ENCODE data around the gene JPT2. TPM values are rescaled to one million over a fixed set of nuclear protein-coding genes. Genes with fewer than 3 reads are reported as not detected.
"Not testable (repeated sequence)": the region's sequence is repeated elsewhere in the genome, so short reads cannot be mapped to it uniquely, and the experiment has no call there.

Gene JPT2
- polyA plus RNA-seq, 3 donors = 5.4 to 7.5 (median 5.8) TPM

DNA sequence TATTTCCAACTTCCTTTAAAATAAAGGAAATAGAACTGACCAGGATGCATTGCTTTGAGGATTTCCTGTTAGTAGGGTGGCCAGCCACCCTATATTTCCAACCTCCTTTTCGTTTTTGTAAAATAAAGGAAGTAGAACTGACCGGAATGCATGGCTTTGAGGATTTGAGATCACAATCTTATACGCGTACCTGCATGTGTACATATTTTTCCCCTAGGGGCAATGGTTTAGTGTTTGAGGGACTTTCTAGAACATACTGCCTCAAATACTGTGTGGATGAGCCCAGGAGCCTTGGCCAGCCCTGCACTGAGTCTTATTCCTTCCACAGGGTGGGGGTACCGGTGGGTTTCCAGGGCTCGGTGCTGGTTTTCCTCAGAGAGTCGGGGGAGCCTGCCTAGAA lies 53.5 kb downstream of the JPT2 start:
- Histone ChIP-seq H3K36me3 (replicated peaks in 1 of 2; ENCODE audit: control insufficient read depth in 1 of 2, insufficient read depth in 2 of 2, low read length in 2 of 2) (peaks cover 64 to 68% of the 10 kb centered on the region in 2 donors), H3K9me3 (replicated peaks in 1 of 2; ENCODE audit: control insufficient read depth in 1 of 2, insufficient read depth in 1 of 2, low read length in 2 of 2) (peaks cover 0 to 16% of the 10 kb centered on the region in 2 donors), H3K4me3 (replicated peaks in 1 of 3; ENCODE audit: low read depth in 2 of 3, low read length in 3 of 3) (no peak overlapping the region), H3K4me1 (ENCODE audit: control insufficient read depth in 1 of 2, insufficient read depth in 2 of 2, low read length in 2 of 2) (peaks cover 13 to 14% of the 10 kb centered on the region in 2 donors), H4K20me1 (ENCODE audit: insufficient read depth, low read length) (peaks cover 57% of the 10 kb centered on the region), H3K4me2 (replicated peaks; ENCODE audit: extremely low read depth, low read length, poor library complexity, severe bottlenecking) (no peak overlapping the region), H3K27me3 (ENCODE audit: control insufficient read depth in 2 of 2, insufficient read depth in 2 of 2, low read length in 2 of 2) (no peaks in the 10 kb centered on the region), H3K9ac (ENCODE audit: insufficient read depth, low read length, poor library complexity, severe bottlenecking) (no peak overlapping the region), H3K79me2 (ENCODE audit: insufficient read depth, low read length) (peaks cover 19% of the 10 kb centered on the region), H2AFZ (ENCODE audit: insufficient read depth, low read depth, low read length, poor library complexity, severe bottlenecking) (no peak overlapping the region), H3K27ac (ENCODE audit: low read depth in 1 of 2, low read length in 2 of 2) (peak overlapping the region; percentile 50 to 64)
- peaks cover 12% of the 10 kb centered on the region for H3K4me1 Mint-ChIP-seq
- H3K4me3 Mint-ChIP-seq = no peak overlapping the region
- intact Hi-C loops (cut with micrococcal nuclease) = no loop called here
- no peak for DNase-seq
- TF ChIP-seq, protein P1, sequence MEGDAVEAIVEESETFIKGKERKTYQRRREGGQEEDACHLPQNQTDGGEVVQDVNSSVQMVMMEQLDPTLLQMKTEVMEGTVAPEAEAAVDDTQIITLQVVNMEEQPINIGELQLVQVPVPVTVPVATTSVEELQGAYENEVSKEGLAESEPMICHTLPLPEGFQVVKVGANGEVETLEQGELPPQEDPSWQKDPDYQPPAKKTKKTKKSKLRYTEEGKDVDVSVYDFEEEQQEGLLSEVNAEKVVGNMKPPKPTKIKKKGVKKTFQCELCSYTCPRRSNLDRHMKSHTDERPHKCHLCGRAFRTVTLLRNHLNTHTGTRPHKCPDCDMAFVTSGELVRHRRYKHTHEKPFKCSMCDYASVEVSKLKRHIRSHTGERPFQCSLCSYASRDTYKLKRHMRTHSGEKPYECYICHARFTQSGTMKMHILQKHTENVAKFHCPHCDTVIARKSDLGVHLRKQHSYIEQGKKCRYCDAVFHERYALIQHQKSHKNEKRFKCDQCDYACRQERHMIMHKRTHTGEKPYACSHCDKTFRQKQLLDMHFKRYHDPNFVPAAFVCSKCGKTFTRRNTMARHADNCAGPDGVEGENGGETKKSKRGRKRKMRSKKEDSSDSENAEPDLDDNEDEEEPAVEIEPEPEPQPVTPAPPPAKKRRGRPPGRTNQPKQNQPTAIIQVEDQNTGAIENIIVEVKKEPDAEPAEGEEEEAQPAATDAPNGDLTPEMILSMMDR (IDR thresholded peaks at IDR 0.05) = no peak
- peaks cover 0 to 10% (median 2%) of the 10 kb centered on the region in 7 donors for H3K9me3 Mint-ChIP-seq
- no CpG with 5 or more reads among the region's 7 CpGs for WGBS (ENCODE audit: insufficient coverage)
- peak overlapping the region; percentile 2 to 81 (median 59) for H3K27ac Mint-ChIP-seq
- peaks cover 50 to 62% of the 10 kb centered on the region in 2 donors for H3K36me3 Mint-ChIP-seq
- peaks cover 0 to 4% (median 0%) of the 10 kb centered on the region in 3 donors for H3K27me3 Mint-ChIP-seq (ENCODE audit: low read depth in 3 of 3)

DNA sequence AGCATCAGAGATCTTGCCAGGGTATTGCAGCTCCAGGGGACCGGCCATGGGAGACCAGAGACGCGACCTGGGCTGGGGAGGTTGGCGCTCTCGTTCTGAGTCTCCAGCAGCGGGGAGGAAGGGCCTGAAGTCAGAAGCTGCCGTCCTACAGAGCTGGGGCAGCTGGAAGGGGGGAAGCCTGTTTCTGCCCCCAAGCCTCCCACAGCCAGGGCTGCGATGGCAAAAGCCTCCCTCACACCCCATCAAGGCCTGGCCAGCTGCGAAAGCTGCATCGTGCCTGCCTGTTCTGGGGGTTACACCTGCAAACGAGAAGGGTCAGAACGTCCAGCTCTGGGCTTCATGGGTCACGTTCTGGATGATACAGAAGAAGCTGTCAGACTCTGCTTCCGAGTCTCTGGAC lies 54.0 kb downstream of the JPT2 start:
- no peak overlapping the region for H3K4me2 ChIP-seq (replicated peaks; ENCODE audit: extremely low read depth, low read length, poor library complexity, severe bottlenecking)
- Mint-ChIP-seq H3K27ac (peak overlapping the region; percentile 2 to 81 (median 56)), H3K4me3 (no peak overlapping the region), H3K4me1 (peaks cover 12% of the 10 kb centered on the region), H3K9me3 (peaks cover 0 to 10% (median 2%) of the 10 kb centered on the region in 7 donors), H3K27me3 (ENCODE audit: low read depth in 3 of 3) (peaks cover 0 to 3% (median 0%) of the 10 kb centered on the region in 3 donors), H3K36me3 (peaks cover 46 to 58% of the 10 kb centered on the region in 2 donors)
- H3K4me1 ChIP-seq (ENCODE audit: control insufficient read depth in 1 of 2, insufficient read depth in 2 of 2, low read length in 2 of 2) = peaks cover 13 to 14% of the 10 kb centered on the region in 2 donors
- no peaks in the 10 kb centered on the region for H3K27me3 ChIP-seq (ENCODE audit: control insufficient read depth in 2 of 2, insufficient read depth in 2 of 2, low read length in 2 of 2)
- peak overlapping the region; percentile 50 to 64 for H3K27ac ChIP-seq (ENCODE audit: low read depth in 1 of 2, low read length in 2 of 2)
- peaks cover 60 to 63% of the 10 kb centered on the region in 2 donors for H3K36me3 ChIP-seq (replicated peaks in 1 of 2; ENCODE audit: control insufficient read depth in 1 of 2, insufficient read depth in 2 of 2, low read length in 2 of 2)
- peaks cover 15% of the 10 kb centered on the region for H3K79me2 ChIP-seq (ENCODE audit: insufficient read depth, low read length)
- TF ChIP-seq, protein P1 (IDR thresholded peaks at IDR 0.05) = no peak
- peaks cover 53% of the 10 kb centered on the region for H4K20me1 ChIP-seq (ENCODE audit: insufficient read depth, low read length)
- WGBS (ENCODE audit: insufficient coverage) = 95% methylated on average over 7 of the region's 14 CpGs
- H2AFZ ChIP-seq (ENCODE audit: insufficient read depth, low read depth, low read length, poor library complexity, severe bottlenecking) = no peak overlapping the region
- H3K9me3 ChIP-seq (replicated peaks in 1 of 2; ENCODE audit: control insufficient read depth in 1 of 2, insufficient read depth in 1 of 2, low read length in 2 of 2) = peaks cover 0 to 16% of the 10 kb centered on the region in 2 donors
- DNase-seq = no peak
- no peak overlapping the region for H3K9ac ChIP-seq (ENCODE audit: insufficient read depth, low read length, poor library complexity, severe bottlenecking)
- intact Hi-C loops (cut with micrococcal nuclease) = no loop called here
- no peak overlapping the region for H3K4me3 ChIP-seq (replicated peaks in 1 of 3; ENCODE audit: low read depth in 2 of 3, low read length in 3 of 3)

- Mint-ChIP-seq H3K9me3 (peaks cover 0 to 10% (median 2%) of the 10 kb centered on the region in 7 donors), H3K27ac (peak overlapping the region in 2 of 7 donors; percentile 26 to 50), H3K36me3 (peaks cover 41 to 53% of the 10 kb centered on the region in 2 donors), H3K4me1 (peaks cover 12% of the 10 kb centered on the region)
- H2AFZ ChIP-seq (ENCODE audit: insufficient read depth, low read depth, low read length, poor library complexity, severe bottlenecking); intact Hi-C loops (cut with micrococcal nuclease); H3K4me3 Mint-ChIP-seq; H3K27me3 Mint-ChIP-seq (ENCODE audit: low read depth in 3 of 3); H3K9ac ChIP-seq (ENCODE audit: insufficient read depth, low read length, poor library complexity, severe bottlenecking); H3K4me2 ChIP-seq (replicated peaks; ENCODE audit: extremely low read depth, low read length, poor library complexity, severe bottlenecking); H3K27me3 ChIP-seq (ENCODE audit: control insufficient read depth in 2 of 2, insufficient read depth in 2 of 2, low read length in 2 of 2); H3K4me3 ChIP-seq (replicated peaks in 1 of 3; ENCODE audit: low read depth in 2 of 3, low read length in 3 of 3); DNase-seq: not testable (repeated sequence)
- Histone ChIP-seq H3K4me1 (ENCODE audit: control insufficient read depth in 1 of 2, insufficient read depth in 2 of 2, low read length in 2 of 2) (peaks cover 13 to 14% of the 10 kb centered on the region in 2 donors), H3K36me3 (replicated peaks in 1 of 2; ENCODE audit: control insufficient read depth in 1 of 2, insufficient read depth in 2 of 2, low read length in 2 of 2) (peaks cover 55 to 58% of the 10 kb centered on the region in 2 donors), H3K9me3 (replicated peaks in 1 of 2; ENCODE audit: control insufficient read depth in 1 of 2, insufficient read depth in 1 of 2, low read length in 2 of 2) (peaks cover 0 to 16% of the 10 kb centered on the region in 2 donors), H3K27ac (ENCODE audit: low read depth in 1 of 2, low read length in 2 of 2) (peak overlapping the region in 1 of 2 donors; percentile 64), H4K20me1 (ENCODE audit: insufficient read depth, low read length) (peaks cover 48% of the 10 kb centered on the region), H3K79me2 (ENCODE audit: insufficient read depth, low read length) (peaks cover 10% of the 10 kb centered on the region)
- WGBS (ENCODE audit: insufficient coverage) = 99% methylated on average over 21 of the region's 21 CpGs
Measured at GRCh38 chr16:1732551-1732987, 54.5 kb downstream of the JPT2 start.
